Measurements from ENCODE around the gene TIGAR.

The TIGAR gene

DNA sequence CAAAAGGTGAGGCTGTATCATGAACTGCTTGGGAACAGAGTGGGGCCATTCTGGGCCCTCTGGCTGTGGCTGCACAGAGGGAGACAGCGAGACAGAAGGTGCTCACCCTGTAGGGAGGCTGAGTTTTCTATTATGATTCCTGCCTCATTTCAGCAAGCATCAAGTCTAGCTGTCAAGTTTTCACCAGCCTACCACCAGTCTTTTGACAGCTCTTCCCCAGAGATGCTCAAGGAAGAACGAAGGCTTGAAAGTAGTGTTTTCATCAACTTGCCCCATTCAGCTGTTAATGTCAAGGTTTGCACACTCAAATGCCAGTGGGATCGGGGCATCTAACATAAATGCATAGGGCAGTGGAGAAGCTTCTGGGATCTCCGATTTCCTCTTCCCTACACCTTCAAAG is 48.5 kb downstream of the TIGAR start:
- no peak for TF ChIP-seq CSDC2 (CRISPR knock-in tag; IDR thresholded peaks at IDR 0.05)
- TF ChIP-seq, protein P1, sequence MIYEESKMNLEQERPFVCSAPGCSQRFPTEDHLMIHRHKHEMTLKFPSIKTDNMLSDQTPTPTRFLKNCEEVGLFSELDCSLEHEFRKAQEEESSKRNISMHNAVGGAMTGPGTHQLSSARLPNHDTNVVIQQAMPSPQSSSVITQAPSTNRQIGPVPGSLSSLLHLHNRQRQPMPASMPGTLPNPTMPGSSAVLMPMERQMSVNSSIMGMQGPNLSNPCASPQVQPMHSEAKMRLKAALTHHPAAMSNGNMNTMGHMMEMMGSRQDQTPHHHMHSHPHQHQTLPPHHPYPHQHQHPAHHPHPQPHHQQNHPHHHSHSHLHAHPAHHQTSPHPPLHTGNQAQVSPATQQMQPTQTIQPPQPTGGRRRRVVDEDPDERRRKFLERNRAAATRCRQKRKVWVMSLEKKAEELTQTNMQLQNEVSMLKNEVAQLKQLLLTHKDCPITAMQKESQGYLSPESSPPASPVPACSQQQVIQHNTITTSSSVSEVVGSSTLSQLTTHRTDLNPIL (CRISPR knock-in tag; IDR thresholded peaks at IDR 0.05; ENCODE audit: low read depth), result no peak
- TF ChIP-seq TSHZ2 (CRISPR knock-in tag; IDR thresholded peaks at IDR 0.05), result no peak
- no peak for TF ChIP-seq ZNF70 (CRISPR knock-in tag; IDR thresholded peaks at IDR 0.05)
- TF ChIP-seq ESRRG (CRISPR knock-in tag; IDR thresholded peaks at IDR 0.05), result no peak
- no peak for TF ChIP-seq ZFP3 (CRISPR knock-in tag; IDR thresholded peaks at IDR 0.05)
- no peak for TF ChIP-seq RARB (CRISPR knock-in tag; IDR thresholded peaks at IDR 0.05)
- TF ChIP-seq OSR1 (CRISPR knock-in tag; IDR thresholded peaks at IDR 0.05), result no peak
- TF ChIP-seq ZNF8 (CRISPR knock-in tag; IDR thresholded peaks at IDR 0.05), result no peak
- TF ChIP-seq ZFP30 (CRISPR knock-in tag; IDR thresholded peaks at IDR 0.05), result no peak
- no peak for TF ChIP-seq ZC3H10 (CRISPR knock-in tag; IDR thresholded peaks at IDR 0.05)
- no peak for TF ChIP-seq CSRNP3 (CRISPR knock-in tag; IDR thresholded peaks at IDR 0.05)
- no peak for TF ChIP-seq ARNTL (CRISPR knock-in tag; IDR thresholded peaks at IDR 0.05; ENCODE audit: borderline replicate concordance, low read depth)
- no peak for ATAC-seq

- TF ChIP-seq TOX (CRISPR knock-in tag; IDR thresholded peaks at IDR 0.05; ENCODE audit: borderline replicate concordance), result no peak
- no peak for TF ChIP-seq ESRRG (CRISPR knock-in tag; IDR thresholded peaks at IDR 0.05)
- TF ChIP-seq ZFP3 (CRISPR knock-in tag; IDR thresholded peaks at IDR 0.05), result no peak
- no peak for TF ChIP-seq ISL1 (CRISPR knock-in tag; IDR thresholded peaks at IDR 0.05)
- TF ChIP-seq ZNF70 (CRISPR knock-in tag; IDR thresholded peaks at IDR 0.05), result no peak
- TF ChIP-seq SNAI2 (CRISPR knock-in tag; IDR thresholded peaks at IDR 0.05), result no peak
- TF ChIP-seq ZFP30 (CRISPR knock-in tag; IDR thresholded peaks at IDR 0.05), result no peak
- TF ChIP-seq GLIS3 (CRISPR knock-in tag; IDR thresholded peaks at IDR 0.05), result no peak
- TF ChIP-seq CSRNP3 (CRISPR knock-in tag; IDR thresholded peaks at IDR 0.05), result no peak
- TF ChIP-seq ZNF8 (CRISPR knock-in tag; IDR thresholded peaks at IDR 0.05), result no peak
- no peak for TF ChIP-seq ARNTL (CRISPR knock-in tag; IDR thresholded peaks at IDR 0.05; ENCODE audit: borderline replicate concordance, low read depth)
- TF ChIP-seq ZNF565 (CRISPR knock-in tag; conservative IDR thresholded peaks at IDR 0.05; ENCODE audit: low read depth), result no peak
- TF ChIP-seq OSR1 (CRISPR knock-in tag; IDR thresholded peaks at IDR 0.05), result no peak
- TF ChIP-seq CSDC2 (CRISPR knock-in tag; IDR thresholded peaks at IDR 0.05), result no peak
- no peak for TF ChIP-seq PPARA (CRISPR knock-in tag; IDR thresholded peaks at IDR 0.05; ENCODE audit: borderline replicate concordance)
- TF ChIP-seq PATZ1 (CRISPR knock-in tag; IDR thresholded peaks at IDR 0.05; ENCODE audit: borderline replicate concordance), result no peak
- TF ChIP-seq POU6F1 (CRISPR knock-in tag; IDR thresholded peaks at IDR 0.05; ENCODE audit: borderline replicate concordance, low read depth), result no peak
- no peak for TF ChIP-seq RARB (CRISPR knock-in tag; IDR thresholded peaks at IDR 0.05)
- no peak for TF ChIP-seq BACH2 (CRISPR knock-in tag; IDR thresholded peaks at IDR 0.05; ENCODE audit: borderline replicate concordance)
- ATAC-seq, result no peak
Observed at GRCh38 chr12:4370265-4370664, 49.3 kb downstream of the TIGAR start.
